Esophagus muscularis mucosa (tissue), 4 donors: ENCODE measurements around the gene NUP93. TPM values are rescaled to one million over a fixed set of nuclear protein-coding genes. Genes with fewer than 3 reads are reported as not detected.

Experiments used
- DNase-seq: peaks from one replicate; pipeline ENCODE4 v3.0.0-alpha.2; 2017; ENCODE audit errors: extremely low spot score
- H3K27ac ChIP-seq, 4 donors: fragments of 200-600 bp; sonication (generic); replicated peaks in 1 of 4; 1 replicate in 3 of 4; 2 replicates in 1 of 4; pipeline ENCODE4 v1.5.1; 2016 to 2019; ENCODE audit warnings: mild to moderate bottlenecking in 1 of 4
- H3K27me3 ChIP-seq, 4 donors: fragments of 200-600 bp; sonication (generic); one replicate each; pipeline versions ENCODE4 v1.5.1 to v1.6.0; 2016 to 2019
- H3K36me3 ChIP-seq, 4 donors: fragments of 200-600 bp; sonication (generic); one replicate each; pipeline ENCODE4 v1.5.1; 2016 to 2019
- H3K4me1 ChIP-seq, 4 donors: fragments of 200-600 bp; sonication (generic); one replicate each; pipeline ENCODE4 v1.5.1; 2016 to 2019
- H3K4me3 ChIP-seq, 4 donors: fragments of 200-600 bp; sonication (generic); 1 replicate in 2 of 4; 2 replicates in 2 of 4; pipeline ENCODE4 v1.5.1; 2016 to 2019; ENCODE audit warnings: mild to moderate bottlenecking in 4 of 4, moderate library complexity in 1 of 4
- H3K9me3 ChIP-seq, 4 donors: fragments of 200-600 bp; sonication (generic); 1 replicate in 3 of 4; 2 replicates in 1 of 4; pipeline ENCODE4 v1.5.1; 2016 to 2019
- CTCF ChIP-seq, 3 experiments: fragments of 200-600 bp in 2 of 3; fragments of 450-650 bp in 1 of 3; sonication (generic) in 2 of 3; IDR thresholded peaks; one replicate each; pipeline ENCODE4 v1.5.1; 2017 to 2019; ENCODE audit warnings: antibody characterized with exemption in 3 of 3, mild to moderate bottlenecking in 2 of 3, moderate library complexity in 1 of 3
- EP300 ChIP-seq: sonication (generic); formaldehyde crosslinking; IDR thresholded peaks from one replicate; pipeline ENCODE4 v1.6.1; 2017; ENCODE audit warnings: antibody characterized with exemption
- POLR2A ChIP-seq: fragments of 450-650 bp; IDR thresholded peaks from one replicate; pipeline ENCODE4 v1.6.1; 2017; ENCODE audit warnings: antibody characterized with exemption, moderate library complexity, mild to moderate bottlenecking, low read depth
- POLR2AphosphoS5 ChIP-seq, 2 donors: sonication (generic); formaldehyde crosslinking; IDR thresholded peaks; one replicate each; pipeline ENCODE4 v1.6.1; 2017; ENCODE audit warnings: antibody characterized with exemption in 2 of 2
- whole genome bisulfite sequencing: methylation state at CpG from one replicate; pipeline ENCODE4 v1.1.5; 2018; 5-methylcytosine and 5-hydroxymethylcytosine counted together
- intact Hi-C: fragments of 100-400 bp; cut with DNase I; formaldehyde crosslinking; loops from one replicate; pipeline ENCODE4 v1.15.1; 2023
- total RNA-seq, 4 donors: library from RNA; depleted of rRNA; stranded (reverse); fragments of >200 nt; gene quantifications; one replicate each; pipeline versions ENCODE4 v1.1.0 to v1.2.1, GENCODE V29; 2016

The NUP93 gene
- total RNA-seq = 10 to 100 TPM; 34.0 to 47.5 (median 36.5) TPM

- intact Hi-C loops = no loop called here
- under 1% methylated on average over 23 of the region's 70 CpGs for whole genome bisulfite sequencing
- Histone ChIP-seq H3K27ac (peak within 1 kb of the TSS; percentile 81 to 86 (median 82)), H3K4me3 (peak within 1 kb of the TSS; percentile 80 to 95 (median 84)), H3K4me1 (peaks cover 17 to 48% (median 29%) of the 10 kb centered on the region in 4 donors), H3K36me3 (no peaks in the 10 kb centered on the region), H3K27me3 (no peaks in the 10 kb centered on the region), H3K9me3 (no peaks in the 10 kb centered on the region)
- TF ChIP-seq POLR2A = peak; percentile 29
- no peak for TF ChIP-seq EP300
- TF ChIP-seq CTCF (IDR thresholded peaks at IDR 0.05) = no peak
- TF ChIP-seq POLR2AphosphoS5 (IDR thresholded peaks at IDR 0.05) = peak; percentile 90 to 93
- peak; percentile 98 for DNase-seq
Measured at GRCh38 chr16:56729735-56730662, at the start of gene NUP93. NUP93 (plus strand) TSS chr16:56730129; CDS start chr16:56748248, 18,119 bp downstream.

GRCh38 chr16:56681939-56682702, 47.8 kb upstream of the NUP93 start, which contains the start of gene MT1X:
MT1X (plus strand) TSS chr16:56682470; CDS start chr16:56682541, 71 bp downstream.
- Histone ChIP-seq H3K36me3 (no peaks in the 10 kb centered on the region), H3K4me1 (peaks cover 35 to 50% (median 42%) of the 10 kb centered on the region in 4 donors), H3K27me3 (peaks cover 0 to 3% (median 0%) of the 10 kb centered on the region in 4 donors), H3K4me3 (peak within 1 kb of the TSS; percentile 51 to 68 (median 62)), H3K9me3 (peaks cover 0 to 7% (median 5%) of the 10 kb centered on the region in 4 donors), H3K27ac (peak within 1 kb of the TSS; percentile 67 to 86 (median 84))
- DNase-seq = peak; percentile 98
- WGBS = 1% methylated on average over 16 of the region's 49 CpGs
- intact Hi-C loops = loop anchor here (2.0 to 5.0 kb wide), 2 partner anchors 45 to 73 kb away; partner anchors contain the start of genes MT1A and MT2A
- TF ChIP-seq POLR2AphosphoS5 (IDR thresholded peaks at IDR 0.05) = peak; percentile 95 to 99
- TF ChIP-seq EP300 = peak; percentile 98
- TF ChIP-seq CTCF (IDR thresholded peaks at IDR 0.05) = no peak
- TF ChIP-seq POLR2A = peak; percentile 99

- Histone ChIP-seq H3K36me3 (no peaks in the 10 kb centered on the region), H3K4me3 (peak overlapping the region; percentile 51 to 68 (median 62)), H3K27ac (peak overlapping the region; percentile 67 to 86 (median 84)), H3K27me3 (no peaks in the 10 kb centered on the region), H3K4me1 (peaks cover 35 to 50% (median 42%) of the 10 kb centered on the region in 4 donors), H3K9me3 (peaks cover 0 to 7% (median 6%) of the 10 kb centered on the region in 4 donors)
- 38% methylated on average over 7 of the region's 8 CpGs for whole genome bisulfite sequencing
- TF ChIP-seq EP300 (no peak), POLR2A (no peak), POLR2AphosphoS5 (IDR thresholded peaks at IDR 0.05) (no peak), CTCF (IDR thresholded peaks at IDR 0.05) (no peak)
- no peak for DNase-seq
- intact Hi-C loops = loop anchor here (2.0 to 5.0 kb wide), 2 partner anchors 46 to 74 kb away; partner anchors contain the start of genes MT1A and MT2A
Measured at GRCh38 chr16:56682703-56683397, 47.1 kb upstream of the NUP93 start.
